MM.1S (cell line): ENCODE data around the gene ZNF575.

Experiments
- DNase-seq: peaks from one replicate; pipeline ENCODE4 v3.0.0-alpha.2; 2015
- H2AFZ ChIP-seq: fragments of 300-600 bp; sonication (generic); 2 replicates; pipeline ENCODE4 v1.6.0; 2016; ENCODE audit warnings: antibody characterized with exemption, low read length
- H3F3A ChIP-seq: fragments of 300-600 bp; sonication (generic); 2 replicates; pipeline ENCODE4 v1.6.1; 2016; ENCODE audit warnings: mild to moderate bottlenecking, antibody characterized with exemption, low read length, moderate library complexity, mixed read lengths; ENCODE audit not compliant: insufficient read depth
- H3K27ac ChIP-seq: fragments of 300-600 bp; sonication (generic); 2 replicates; pipeline ENCODE4 v1.5.1; 2016; ENCODE audit warnings: mild to moderate bottlenecking, low read length
- H3K27me3 ChIP-seq: fragments of 300-600 bp; sonication (generic); replicated peaks from 2 replicates; pipeline ENCODE4 v1.6.0; 2016; ENCODE audit warnings: low read length; ENCODE audit not compliant: insufficient read depth
- H3K36me3 ChIP-seq: fragments of 300-600 bp; sonication (generic); replicated peaks from 2 replicates; pipeline ENCODE4 v1.6.1; 2016; ENCODE audit warnings: mild to moderate bottlenecking, low read length, mixed read lengths; ENCODE audit not compliant: insufficient read depth
- H3K4me1 ChIP-seq: fragments of 300-600 bp; sonication (generic); 2 replicates; pipeline ENCODE4 v1.6.1; 2016; ENCODE audit warnings: low read length, mixed read lengths
- H3K4me2 ChIP-seq: fragments of 300-600 bp; sonication (generic); 2 replicates; pipeline ENCODE4 v1.6.0; 2016; ENCODE audit warnings: low read depth, low read length
- H3K4me3 ChIP-seq: fragments of 300-600 bp; sonication (generic); 2 replicates; pipeline ENCODE4 v1.5.1; 2016; ENCODE audit warnings: low read length, mixed read lengths
- H3K79me2 ChIP-seq: fragments of 300-600 bp; sonication (generic); 2 replicates; pipeline ENCODE4 v1.6.1; 2016; ENCODE audit warnings: mixed run types, low read length, mixed read lengths
- H3K9ac ChIP-seq: fragments of 300-600 bp; sonication (generic); 2 replicates; pipeline ENCODE4 v1.6.1; 2016; ENCODE audit warnings: low read length, mixed read lengths
- H3K9me2 ChIP-seq: fragments of 300-600 bp; sonication (generic); replicated peaks from 2 replicates; pipeline ENCODE4 v1.6.1; 2016; ENCODE audit warnings: mild to moderate bottlenecking, low read length, mixed read lengths; ENCODE audit not compliant: insufficient read depth
- H3K9me3 ChIP-seq: fragments of 300-600 bp; sonication (generic); replicated peaks from 2 replicates; pipeline ENCODE4 v1.6.1; 2016; ENCODE audit warnings: mild to moderate bottlenecking, low read length, mixed read lengths; ENCODE audit not compliant: insufficient read depth
- H4K20me1 ChIP-seq: fragments of 300-600 bp; sonication (generic); 2 replicates; pipeline ENCODE4 v1.6.1; 2016; ENCODE audit warnings: mild to moderate bottlenecking, low read length, moderate library complexity, mixed read lengths; ENCODE audit not compliant: insufficient read depth
- EZH2 ChIP-seq: fragments of 300-600 bp; sonication (generic); optimal IDR thresholded peaks from 2 replicates; pipeline ENCODE3; 2017; ENCODE audit warnings: low read depth, mild to moderate bottlenecking, antibody characterized with exemption, low read length, mixed read lengths
- EZH2phosphoT487 ChIP-seq: fragments of 300-600 bp; sonication (generic); IDR thresholded peaks from 2 replicates; pipeline ENCODE4 v1.6.1; 2018; ENCODE audit warnings: antibody characterized with exemption, low read length
- TF ChIP-seq, protein P1 (sequence below): fragments of 300-600 bp; sonication (generic); IDR thresholded peaks from 2 replicates; pipeline ENCODE4 v1.5.1; 2016; ENCODE audit warnings: antibody characterized with exemption, low read length, mixed read lengths

ZNF575 gene

DNA sequence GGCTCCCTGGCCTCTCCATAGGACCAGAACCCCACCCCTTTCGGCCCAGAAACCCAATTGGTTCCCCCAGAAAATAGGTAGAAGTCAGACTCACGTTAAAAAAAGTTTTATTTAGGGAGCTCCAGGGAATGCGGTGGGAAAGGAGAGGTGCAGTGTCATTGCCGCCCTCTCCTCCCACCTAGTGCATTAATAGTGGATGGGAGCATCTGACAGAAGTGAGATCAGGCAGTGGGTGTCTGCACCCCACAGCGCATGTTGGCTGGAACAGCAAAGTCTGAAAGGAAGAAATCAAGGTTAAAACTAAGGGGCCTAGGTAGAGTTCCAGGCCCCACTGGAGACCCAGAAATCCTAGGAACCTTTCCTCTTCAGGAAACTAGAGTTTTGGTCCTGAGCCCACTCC, 26.4 kb upstream of the ZNF575 start:
- Histone ChIP-seq H3K27me3 (no peaks in the 10 kb centered on the region), H4K20me1 (no peaks in the 10 kb centered on the region), H3K9me2 (no peaks in the 10 kb centered on the region), H3F3A (peaks cover 4% of the 10 kb centered on the region; the same call in 1 of the 2 replicates), H3K4me2 (no peak overlapping the region), H3K9me3 (no peaks in the 10 kb centered on the region), H3K4me1 (peaks cover 8% of the 10 kb centered on the region), H3K27ac (no peak overlapping the region), H3K4me3 (no peak overlapping the region), H3K79me2 (no peaks in the 10 kb centered on the region), H3K9ac (no peak overlapping the region), H2AFZ (no peak overlapping the region), H3K36me3 (no peaks in the 10 kb centered on the region)
- TF ChIP-seq EZH2phosphoT487, result no peak
- TF ChIP-seq, protein P1, sequence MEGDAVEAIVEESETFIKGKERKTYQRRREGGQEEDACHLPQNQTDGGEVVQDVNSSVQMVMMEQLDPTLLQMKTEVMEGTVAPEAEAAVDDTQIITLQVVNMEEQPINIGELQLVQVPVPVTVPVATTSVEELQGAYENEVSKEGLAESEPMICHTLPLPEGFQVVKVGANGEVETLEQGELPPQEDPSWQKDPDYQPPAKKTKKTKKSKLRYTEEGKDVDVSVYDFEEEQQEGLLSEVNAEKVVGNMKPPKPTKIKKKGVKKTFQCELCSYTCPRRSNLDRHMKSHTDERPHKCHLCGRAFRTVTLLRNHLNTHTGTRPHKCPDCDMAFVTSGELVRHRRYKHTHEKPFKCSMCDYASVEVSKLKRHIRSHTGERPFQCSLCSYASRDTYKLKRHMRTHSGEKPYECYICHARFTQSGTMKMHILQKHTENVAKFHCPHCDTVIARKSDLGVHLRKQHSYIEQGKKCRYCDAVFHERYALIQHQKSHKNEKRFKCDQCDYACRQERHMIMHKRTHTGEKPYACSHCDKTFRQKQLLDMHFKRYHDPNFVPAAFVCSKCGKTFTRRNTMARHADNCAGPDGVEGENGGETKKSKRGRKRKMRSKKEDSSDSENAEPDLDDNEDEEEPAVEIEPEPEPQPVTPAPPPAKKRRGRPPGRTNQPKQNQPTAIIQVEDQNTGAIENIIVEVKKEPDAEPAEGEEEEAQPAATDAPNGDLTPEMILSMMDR, result no peak
- no peak for TF ChIP-seq EZH2
- DNase-seq, result no peak

DNA sequence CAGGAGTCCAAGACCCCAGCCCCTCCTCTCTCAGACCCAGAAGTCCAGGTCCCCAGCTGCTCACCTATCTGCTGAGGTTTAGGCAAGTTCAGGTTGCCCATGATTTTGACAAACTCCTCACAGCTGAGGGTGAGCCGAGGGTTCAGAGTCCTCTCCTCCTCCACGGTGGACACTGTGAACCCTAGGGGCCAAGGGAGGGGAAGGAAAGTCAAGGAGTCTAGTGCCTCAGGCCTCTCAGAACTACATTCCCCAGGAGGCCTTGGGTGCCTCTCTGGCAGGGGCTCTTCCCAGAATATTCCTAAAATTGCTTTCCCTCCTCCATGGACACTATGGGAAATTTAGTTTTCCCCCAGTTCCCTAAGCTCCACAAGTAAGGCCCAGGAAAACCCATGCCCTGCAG, 25.1 kb upstream of the ZNF575 start:
- Histone ChIP-seq H3K4me3 (no peak overlapping the region), H3K9me2 (no peaks in the 10 kb centered on the region)

DNA sequence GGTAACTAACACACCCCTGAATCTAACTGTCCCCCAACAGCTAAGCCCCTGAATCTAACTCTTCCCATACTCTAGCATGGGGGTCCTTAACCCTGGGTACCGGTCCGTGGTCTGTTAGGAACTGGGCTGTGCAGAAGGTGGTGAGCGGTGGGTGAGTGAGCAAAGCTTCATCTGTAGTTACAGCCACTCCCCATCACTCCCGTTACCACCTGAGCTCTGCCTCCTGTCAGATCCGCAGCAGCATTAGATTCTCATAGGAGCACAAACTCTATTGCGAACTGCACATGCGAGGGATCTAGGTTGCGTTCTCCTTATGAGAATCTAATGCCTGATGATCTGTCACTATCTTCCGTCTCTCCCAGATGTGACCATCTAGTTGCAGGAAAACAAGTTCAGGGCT, 22.3 kb upstream of the ZNF575 start:
- no peaks in the 10 kb centered on the region for H3F3A ChIP-seq
- TF ChIP-seq EZH2 (no peak), EZH2phosphoT487 (no peak)
- TF ChIP-seq, protein P1, result no peak
- H3K79me2 ChIP-seq, result no peaks in the 10 kb centered on the region
- no peaks in the 10 kb centered on the region for H3K36me3 ChIP-seq
- H3K4me1 ChIP-seq, result no peaks in the 10 kb centered on the region
- H3K27ac ChIP-seq, result no peak overlapping the region
- H3K4me2 ChIP-seq, result no peak overlapping the region
- H3K9ac ChIP-seq, result no peak overlapping the region
- H2AFZ ChIP-seq, result no peak overlapping the region
- H3K9me2 ChIP-seq, result no peaks in the 10 kb centered on the region
- no peak overlapping the region for H3K4me3 ChIP-seq
- H4K20me1 ChIP-seq, result no peaks in the 10 kb centered on the region
- no peaks in the 10 kb centered on the region for H3K27me3 ChIP-seq
- no peak for DNase-seq
- no peaks in the 10 kb centered on the region for H3K9me3 ChIP-seq

More for the DNA sequence above, 25.1 kb upstream of the ZNF575 start:
- no peak overlapping the region for H3K4me2 ChIP-seq
- H3K27ac ChIP-seq, result no peak overlapping the region
- H3K79me2 ChIP-seq, result no peaks in the 10 kb centered on the region
- TF ChIP-seq EZH2phosphoT487 (no peak), EZH2 (no peak)
- TF ChIP-seq, protein P1, result no peak
- H2AFZ ChIP-seq, result no peak overlapping the region
- H3K27me3 ChIP-seq, result no peaks in the 10 kb centered on the region
- peaks cover 6% of the 10 kb centered on the region for H3K4me1 ChIP-seq
- H4K20me1 ChIP-seq, result no peaks in the 10 kb centered on the region
- H3K36me3 ChIP-seq, result no peaks in the 10 kb centered on the region
- peaks cover 4% of the 10 kb centered on the region; the same call in 1 of the 2 replicates for H3F3A ChIP-seq
- DNase-seq, result no peak
- H3K9ac ChIP-seq, result no peak overlapping the region
- no peaks in the 10 kb centered on the region for H3K9me3 ChIP-seq
